WERI-Rb-1 (cell line): ENCODE results near the gene TTLL10.

ENCODE experiments used
- DNase-seq: peaks from one replicate; pipeline ENCODE4 v3.0.0-alpha.2; 2020
- H3K27ac ChIP-seq: fragments of 250-450 bp; sonication (Bioruptor Pico); 2 replicates; pipeline ENCODE4 v1.5.1; 2020; ENCODE audit warnings: mild to moderate bottlenecking, moderate library complexity
- H3K27me3 ChIP-seq: fragments of 250-450 bp; sonication (Bioruptor Pico); 2 replicates; pipeline ENCODE4 v1.5.1; 2021; ENCODE audit warnings: mild to moderate bottlenecking, low read depth, moderate library complexity; ENCODE audit not compliant: insufficient read depth, severe bottlenecking
- H3K36me3 ChIP-seq: fragments of 250-450 bp; sonication (Bioruptor Pico); 2 replicates; pipeline ENCODE4 v1.5.1; 2020; ENCODE audit warnings: mild to moderate bottlenecking, moderate library complexity
- H3K4me3 ChIP-seq: 2 replicates; pipeline ENCODE4 v1.5.1; 2011; ENCODE audit warnings: low read depth, mild to moderate bottlenecking, control low read depth, low read length
- H3K9me3 ChIP-seq: fragments of 250-450 bp; sonication (Bioruptor Pico); 2 replicates; pipeline ENCODE4 v1.5.1; 2021; ENCODE audit warnings: mild to moderate bottlenecking, moderate library complexity; ENCODE audit not compliant: severe bottlenecking
- TF ChIP-seq, protein P1 (sequence below): IDR thresholded peaks from 2 replicates; pipeline ENCODE4 v1.5.1; 2011; ENCODE audit warnings: low read depth, mild to moderate bottlenecking, control low read depth, inconsistent platforms, low read length

TTLL10 gene

GRCh38 chr1:1128454-1129139, 45.1 kb upstream of the TTLL10 start:
- no peak overlapping the region for H3K4me3 ChIP-seq
- H3K27ac ChIP-seq, result no peak overlapping the region
- DNase-seq, result no peak
- TF ChIP-seq, protein P1, sequence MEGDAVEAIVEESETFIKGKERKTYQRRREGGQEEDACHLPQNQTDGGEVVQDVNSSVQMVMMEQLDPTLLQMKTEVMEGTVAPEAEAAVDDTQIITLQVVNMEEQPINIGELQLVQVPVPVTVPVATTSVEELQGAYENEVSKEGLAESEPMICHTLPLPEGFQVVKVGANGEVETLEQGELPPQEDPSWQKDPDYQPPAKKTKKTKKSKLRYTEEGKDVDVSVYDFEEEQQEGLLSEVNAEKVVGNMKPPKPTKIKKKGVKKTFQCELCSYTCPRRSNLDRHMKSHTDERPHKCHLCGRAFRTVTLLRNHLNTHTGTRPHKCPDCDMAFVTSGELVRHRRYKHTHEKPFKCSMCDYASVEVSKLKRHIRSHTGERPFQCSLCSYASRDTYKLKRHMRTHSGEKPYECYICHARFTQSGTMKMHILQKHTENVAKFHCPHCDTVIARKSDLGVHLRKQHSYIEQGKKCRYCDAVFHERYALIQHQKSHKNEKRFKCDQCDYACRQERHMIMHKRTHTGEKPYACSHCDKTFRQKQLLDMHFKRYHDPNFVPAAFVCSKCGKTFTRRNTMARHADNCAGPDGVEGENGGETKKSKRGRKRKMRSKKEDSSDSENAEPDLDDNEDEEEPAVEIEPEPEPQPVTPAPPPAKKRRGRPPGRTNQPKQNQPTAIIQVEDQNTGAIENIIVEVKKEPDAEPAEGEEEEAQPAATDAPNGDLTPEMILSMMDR, result no peak
- no peaks in the 10 kb centered on the region for H3K27me3 ChIP-seq
- no peaks in the 10 kb centered on the region for H3K36me3 ChIP-seq
- H3K9me3 ChIP-seq, result no peaks in the 10 kb centered on the region

DNA sequence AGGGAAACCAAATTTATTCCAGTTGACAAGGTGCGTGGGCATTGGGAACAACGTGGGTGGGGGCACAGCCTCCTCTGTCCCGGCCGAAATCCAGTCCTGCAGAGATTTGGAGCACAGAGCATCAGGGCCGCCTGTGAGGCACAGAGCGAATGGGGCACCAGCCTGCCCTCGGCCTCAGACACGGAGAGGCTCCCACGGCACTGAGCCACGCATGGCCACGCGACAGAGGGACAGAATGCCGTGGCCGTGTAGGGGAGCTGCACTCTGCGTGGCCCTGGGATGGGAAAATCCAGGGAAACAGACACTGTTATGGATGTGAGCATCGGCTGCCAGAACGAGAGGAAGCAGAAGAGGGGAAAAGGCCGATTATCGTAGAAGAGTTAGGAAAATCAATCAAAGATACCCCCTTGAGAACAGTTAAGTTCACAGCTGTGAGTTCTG, 44.3 kb upstream of the TTLL10 start:
- H3K27me3 ChIP-seq, result no peaks in the 10 kb centered on the region
- no peaks in the 10 kb centered on the region for H3K36me3 ChIP-seq

GRCh38 chr1:1130206-1131120, 43.2 kb upstream of the TTLL10 start:
- Histone ChIP-seq H3K9me3 (no peaks in the 10 kb centered on the region), H3K27ac (no peak overlapping the region), H3K36me3 (no peaks in the 10 kb centered on the region), H3K27me3 (no peaks in the 10 kb centered on the region), H3K4me3 (no peak overlapping the region)
- TF ChIP-seq, protein P1, result no peak
- DNase-seq, result no peak

More for the DNA sequence above, 44.3 kb upstream of the TTLL10 start:
- Histone ChIP-seq H3K4me3 (no peak overlapping the region), H3K9me3 (no peaks in the 10 kb centered on the region), H3K27ac (no peak overlapping the region)
- TF ChIP-seq, protein P1, result no peak
- DNase-seq, result no peak

DNA sequence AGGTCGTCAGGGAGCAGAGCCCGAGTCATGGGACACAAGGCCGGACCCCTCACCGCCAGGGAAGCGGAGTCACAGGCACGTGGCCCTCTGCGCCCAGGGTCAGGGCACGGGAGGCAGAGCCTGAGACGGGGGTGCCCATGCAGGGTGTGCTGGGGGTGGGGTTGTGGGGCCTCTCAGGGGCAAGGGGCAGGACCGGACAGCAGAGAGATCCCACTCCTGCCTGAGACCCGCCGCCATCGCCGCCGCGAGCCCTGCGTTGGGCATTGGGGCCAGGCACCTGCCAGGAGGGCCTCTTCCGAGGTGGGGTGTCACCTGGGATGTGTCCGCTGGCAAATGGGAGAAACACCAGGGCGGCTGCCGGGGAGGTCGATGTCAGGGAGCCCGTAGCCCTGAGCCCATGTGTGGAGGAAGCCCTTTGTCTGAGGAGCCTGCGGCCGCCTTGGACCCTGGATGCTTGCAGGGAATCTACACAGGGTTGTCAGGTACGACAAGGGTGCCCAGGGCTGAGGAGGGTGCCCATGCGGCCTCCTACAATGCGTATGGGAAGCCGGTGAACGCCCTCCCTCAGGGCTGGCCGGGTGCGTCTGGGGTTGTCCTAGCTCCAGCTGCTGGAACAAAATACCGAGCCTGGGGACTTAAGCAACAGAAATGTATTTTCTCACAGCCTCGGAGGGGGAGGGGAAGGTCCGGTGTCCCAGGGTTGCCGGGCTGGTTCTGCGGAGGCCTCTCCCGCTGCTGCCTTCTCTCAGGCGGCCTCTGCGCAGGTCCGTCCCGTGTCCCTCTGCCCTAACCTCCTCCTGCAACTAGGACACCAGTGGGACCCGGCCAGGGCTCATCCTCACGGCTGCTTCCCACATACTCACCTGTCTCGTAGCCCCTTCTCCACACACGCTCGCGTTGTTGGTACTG, 41.4 kb upstream of the TTLL10 start:
- DNase-seq, result no peak
- Histone ChIP-seq H3K27me3 (no peaks in the 10 kb centered on the region), H3K4me3 (no peak overlapping the region), H3K9me3 (no peaks in the 10 kb centered on the region), H3K27ac (no peak overlapping the region), H3K36me3 (no peaks in the 10 kb centered on the region)
- TF ChIP-seq, protein P1, result no peak

DNA sequence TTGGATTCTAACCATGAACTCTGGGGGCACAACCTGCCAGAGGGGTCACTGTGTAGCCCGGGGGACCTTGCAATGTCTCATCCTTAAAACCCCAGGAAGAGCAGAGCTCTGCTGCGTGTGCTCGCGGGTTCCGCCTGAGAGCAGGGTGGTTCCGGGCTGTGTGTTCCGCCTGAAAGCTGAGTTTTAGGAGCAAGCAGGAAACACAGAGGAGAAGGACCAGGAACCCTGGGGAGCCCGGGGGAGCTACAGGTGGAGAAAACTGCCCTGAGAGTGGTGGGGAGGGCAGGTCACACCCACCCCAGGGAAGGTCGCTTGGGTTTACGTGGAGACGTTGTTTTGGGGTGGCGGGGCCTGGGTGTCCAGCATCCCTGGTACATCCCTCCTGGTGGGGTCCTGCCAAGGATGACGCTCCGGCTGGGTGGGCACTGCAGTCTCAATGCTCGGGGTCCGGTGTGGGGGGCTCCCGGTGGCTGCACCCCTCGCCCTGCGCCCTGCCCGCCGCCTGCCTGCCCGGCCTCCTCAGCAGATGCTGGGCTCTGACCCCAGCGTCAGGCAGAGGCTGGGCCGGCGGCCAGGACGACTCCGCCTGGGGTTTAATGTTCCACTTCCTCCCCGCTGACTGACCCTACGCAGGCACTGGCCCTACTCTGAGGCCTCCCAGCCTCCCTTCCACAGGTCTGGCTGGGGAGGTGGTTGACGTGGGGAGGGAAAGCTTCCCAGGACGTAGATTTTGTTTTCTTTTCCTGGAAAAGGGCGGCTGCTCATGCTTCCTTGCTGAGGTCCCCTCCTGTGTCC, 40.5 kb upstream of the TTLL10 start:
- TF ChIP-seq, protein P1, result no peak
- Histone ChIP-seq H3K27ac (no peak overlapping the region), H3K27me3 (no peaks in the 10 kb centered on the region), H3K36me3 (no peaks in the 10 kb centered on the region), H3K4me3 (no peak overlapping the region), H3K9me3 (no peaks in the 10 kb centered on the region)
- no peak for DNase-seq
